ENCODE data around the gene STRN.

Gene STRN

GRCh38 chr2:36800381-36800780 lies 166.0 kb downstream of the STRN start:
- in situ Hi-C loops (cut with HindIII; ENCODE audit: low sequenced_read_pairs): no loop called here

GRCh38 chr2:36798724-36799123 lies 167.6 kb downstream of the STRN start:
- in situ Hi-C loops (cut with HindIII; ENCODE audit: low sequenced_read_pairs): no loop called here

- in situ Hi-C loops (cut with HindIII; ENCODE audit: low sequenced_read_pairs): no loop called here
Observed at GRCh38 chr2:36797324-36798070, 168.8 kb downstream of the STRN start.
